ENCODE measurements around the gene LRFN4.

Gene LRFN4

DNA sequence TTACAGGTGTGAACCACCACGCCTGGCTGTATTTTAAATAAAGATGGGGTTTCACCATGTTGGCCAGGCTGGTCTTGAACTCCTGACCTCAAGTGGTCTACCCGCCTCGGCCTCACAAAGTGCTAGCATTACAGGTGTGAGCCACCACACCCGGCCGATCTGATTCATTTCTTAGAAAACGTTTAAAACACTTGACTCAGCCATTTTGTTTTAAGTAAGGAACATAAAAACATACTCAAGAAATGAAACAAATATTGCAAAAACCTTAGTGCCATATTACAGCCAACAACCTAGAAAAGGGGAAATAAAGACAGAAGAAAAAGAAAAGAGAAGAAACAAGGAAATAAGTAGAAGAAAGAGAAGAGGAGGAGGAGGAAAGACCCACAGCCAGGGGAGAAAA lies 17.4 kb downstream of the LRFN4 start:
- no peaks in the 10 kb centered on the region for H3K36me3 ChIP-seq (replicated peaks; ENCODE audit: insufficient read depth, low read length)
- H3K9ac ChIP-seq (ENCODE audit: low read length), result no peak overlapping the region
- H3K27ac ChIP-seq (ENCODE audit: low read length), result no peak overlapping the region
- H3K4me2 ChIP-seq (ENCODE audit: low read depth, low read length), result no peak overlapping the region
- no peaks in the 10 kb centered on the region for H3K79me2 ChIP-seq (ENCODE audit: low read length)
- DNase-seq, result no peak
- H2AFZ ChIP-seq (ENCODE audit: low read length), result no peak overlapping the region
- H3K4me3 ChIP-seq (ENCODE audit: low read length), result no peak overlapping the region
- TF ChIP-seq EZH2 (optimal IDR thresholded peaks at IDR 0.05; ENCODE audit: low read depth, low read length) (no peak), EZH2phosphoT487 (IDR thresholded peaks at IDR 0.05; ENCODE audit: low read length) (no peak)
- TF ChIP-seq, protein P1, sequence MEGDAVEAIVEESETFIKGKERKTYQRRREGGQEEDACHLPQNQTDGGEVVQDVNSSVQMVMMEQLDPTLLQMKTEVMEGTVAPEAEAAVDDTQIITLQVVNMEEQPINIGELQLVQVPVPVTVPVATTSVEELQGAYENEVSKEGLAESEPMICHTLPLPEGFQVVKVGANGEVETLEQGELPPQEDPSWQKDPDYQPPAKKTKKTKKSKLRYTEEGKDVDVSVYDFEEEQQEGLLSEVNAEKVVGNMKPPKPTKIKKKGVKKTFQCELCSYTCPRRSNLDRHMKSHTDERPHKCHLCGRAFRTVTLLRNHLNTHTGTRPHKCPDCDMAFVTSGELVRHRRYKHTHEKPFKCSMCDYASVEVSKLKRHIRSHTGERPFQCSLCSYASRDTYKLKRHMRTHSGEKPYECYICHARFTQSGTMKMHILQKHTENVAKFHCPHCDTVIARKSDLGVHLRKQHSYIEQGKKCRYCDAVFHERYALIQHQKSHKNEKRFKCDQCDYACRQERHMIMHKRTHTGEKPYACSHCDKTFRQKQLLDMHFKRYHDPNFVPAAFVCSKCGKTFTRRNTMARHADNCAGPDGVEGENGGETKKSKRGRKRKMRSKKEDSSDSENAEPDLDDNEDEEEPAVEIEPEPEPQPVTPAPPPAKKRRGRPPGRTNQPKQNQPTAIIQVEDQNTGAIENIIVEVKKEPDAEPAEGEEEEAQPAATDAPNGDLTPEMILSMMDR (IDR thresholded peaks at IDR 0.05; ENCODE audit: low read length), result no peak
- no peaks in the 10 kb centered on the region for H3K9me3 ChIP-seq (replicated peaks; ENCODE audit: insufficient read depth, low read length)
- H3K9me2 ChIP-seq (replicated peaks; ENCODE audit: insufficient read depth, low read length), result no peaks in the 10 kb centered on the region
- H4K20me1 ChIP-seq (ENCODE audit: insufficient read depth, low read length), result no peaks in the 10 kb centered on the region
- H3F3A ChIP-seq (ENCODE audit: insufficient read depth, low read length), result no peaks in the 10 kb centered on the region
- H3K27me3 ChIP-seq (replicated peaks; ENCODE audit: insufficient read depth, low read length), result peaks cover 45% of the 10 kb centered on the region
- peaks cover 6% of the 10 kb centered on the region; the same call in 1 of the 2 replicates for H3K4me1 ChIP-seq (ENCODE audit: low read length)

DNA sequence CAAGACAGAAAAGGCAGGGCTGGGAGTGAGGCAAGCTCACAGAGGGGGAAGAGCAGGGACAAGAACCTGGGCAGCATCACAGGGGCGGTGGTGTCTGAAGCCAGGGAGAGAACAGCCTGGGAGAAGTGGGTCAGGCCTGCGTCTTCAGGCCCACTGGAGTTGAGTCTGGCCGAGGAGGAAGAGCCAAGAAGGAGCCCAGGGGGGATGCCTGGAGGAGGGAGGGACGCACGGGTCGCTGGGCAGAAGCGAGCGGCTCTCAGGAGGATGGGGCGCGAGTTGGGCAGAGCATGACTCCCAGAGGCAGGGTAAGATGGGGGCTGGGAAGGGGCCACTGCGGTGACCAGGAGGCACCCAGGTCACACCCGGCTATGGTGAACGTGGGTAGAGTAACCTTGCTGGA lies 18.5 kb downstream of the LRFN4 start:
- no peak overlapping the region for H2AFZ ChIP-seq (ENCODE audit: low read length)
- DNase-seq, result no peak
- H3K4me3 ChIP-seq (ENCODE audit: low read length), result no peak overlapping the region
- H3K9ac ChIP-seq (ENCODE audit: low read length), result no peak overlapping the region
- H4K20me1 ChIP-seq (ENCODE audit: insufficient read depth, low read length), result no peaks in the 10 kb centered on the region
- no peaks in the 10 kb centered on the region for H3K9me2 ChIP-seq (replicated peaks; ENCODE audit: insufficient read depth, low read length)
- no peaks in the 10 kb centered on the region for H3K9me3 ChIP-seq (replicated peaks; ENCODE audit: insufficient read depth, low read length)
- peaks cover 1% of the 10 kb centered on the region; the same call in 1 of the 2 replicates for H3K4me1 ChIP-seq (ENCODE audit: low read length)
- TF ChIP-seq, protein P1 (IDR thresholded peaks at IDR 0.05; ENCODE audit: low read length), result no peak
- TF ChIP-seq EZH2phosphoT487 (IDR thresholded peaks at IDR 0.05; ENCODE audit: low read length) (no peak), EZH2 (optimal IDR thresholded peaks at IDR 0.05; ENCODE audit: low read depth, low read length) (no peak)
- no peak overlapping the region for H3K4me2 ChIP-seq (ENCODE audit: low read depth, low read length)
- H3K27ac ChIP-seq (ENCODE audit: low read length), result no peak overlapping the region
- no peaks in the 10 kb centered on the region for H3F3A ChIP-seq (ENCODE audit: insufficient read depth, low read length)
- H3K36me3 ChIP-seq (replicated peaks; ENCODE audit: insufficient read depth, low read length), result no peaks in the 10 kb centered on the region
- H3K27me3 ChIP-seq (replicated peaks; ENCODE audit: insufficient read depth, low read length), result peaks cover 45% of the 10 kb centered on the region
- H3K79me2 ChIP-seq (ENCODE audit: low read length), result no peaks in the 10 kb centered on the region

DNA sequence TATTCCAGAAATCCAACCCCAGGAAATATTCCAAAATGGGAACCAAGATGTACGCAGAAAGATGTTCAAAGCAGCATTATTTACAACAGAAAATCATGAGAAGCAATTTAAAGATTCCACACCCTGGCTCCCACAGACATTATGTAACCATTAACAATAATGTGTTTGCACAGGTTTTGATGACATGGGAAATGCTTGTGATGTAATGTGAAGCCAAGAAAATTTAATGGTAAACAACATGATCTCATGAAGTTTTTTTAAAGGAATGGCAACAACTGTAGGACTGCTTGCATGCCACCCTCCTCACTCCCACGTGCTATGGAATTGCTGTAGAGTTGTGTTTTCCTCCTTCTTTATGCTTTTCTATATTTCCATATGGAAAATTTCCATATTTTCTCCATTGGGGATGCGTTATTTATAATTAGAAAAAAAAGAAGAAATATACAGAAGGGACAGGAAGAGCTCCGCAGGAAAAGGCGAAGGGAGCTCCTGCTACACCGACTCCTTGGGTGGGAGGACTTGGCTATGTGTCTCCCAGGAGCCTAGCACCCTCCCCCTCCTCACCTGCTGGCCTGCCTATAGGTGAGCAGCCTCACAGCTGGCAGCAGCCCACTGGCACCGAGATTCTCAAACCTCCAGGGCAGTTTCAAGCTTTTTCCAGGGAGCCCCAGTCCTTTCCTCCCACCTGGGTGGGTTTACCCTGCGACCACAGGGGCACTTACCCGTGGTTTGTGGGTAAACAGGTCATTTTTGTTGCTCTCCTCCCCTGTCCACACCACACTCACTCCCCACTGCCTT lies 20.9 kb downstream of the LRFN4 start:
- peaks cover 45% of the 10 kb centered on the region for H3K27me3 ChIP-seq (replicated peaks; ENCODE audit: insufficient read depth, low read length)
- no peaks in the 10 kb centered on the region for H3K36me3 ChIP-seq (replicated peaks; ENCODE audit: insufficient read depth, low read length)
- peaks cover 3% of the 10 kb centered on the region; the same call in 1 of the 2 replicates for H3F3A ChIP-seq (ENCODE audit: insufficient read depth, low read length)
- DNase-seq, result no peak
- no peak overlapping the region for H3K4me3 ChIP-seq (ENCODE audit: low read length)
- H3K9me3 ChIP-seq (replicated peaks; ENCODE audit: insufficient read depth, low read length), result no peaks in the 10 kb centered on the region
- no peak overlapping the region for H3K4me2 ChIP-seq (ENCODE audit: low read depth, low read length)
- peaks cover 9% of the 10 kb centered on the region for H3K4me1 ChIP-seq (ENCODE audit: low read length)
- H2AFZ ChIP-seq (ENCODE audit: low read length), result no peak overlapping the region
- H3K79me2 ChIP-seq (ENCODE audit: low read length), result no peaks in the 10 kb centered on the region
- H4K20me1 ChIP-seq (ENCODE audit: insufficient read depth, low read length), result no peaks in the 10 kb centered on the region
- H3K27ac ChIP-seq (ENCODE audit: low read length), result no peak overlapping the region
- H3K9ac ChIP-seq (ENCODE audit: low read length), result no peak overlapping the region
- TF ChIP-seq EZH2 (optimal IDR thresholded peaks at IDR 0.05; ENCODE audit: low read depth, low read length) (no peak), EZH2phosphoT487 (IDR thresholded peaks at IDR 0.05; ENCODE audit: low read length) (no peak)
- TF ChIP-seq, protein P1 (IDR thresholded peaks at IDR 0.05; ENCODE audit: low read length), result no peak
- no peaks in the 10 kb centered on the region for H3K9me2 ChIP-seq (replicated peaks; ENCODE audit: insufficient read depth, low read length)
